Renal cortex interstitium (tissue), 11 donors: Measurements from ENCODE around the gene LETM1. TPM values are rescaled to one million over a fixed set of nuclear protein-coding genes. Genes with fewer than 3 reads are reported as not detected.

Source experiments
- DNase-seq, 11 donors: peaks; one replicate each; pipeline ENCODE4 v3.0.0-alpha.2; 2013; ENCODE audit warnings: low read depth in 9 of 11, low spot score in 4 of 11; ENCODE audit errors: extremely low read depth in 1 of 11
- polyA plus RNA-seq, 3 donors: library from polyadenylated mRNA; unstranded; fragments of 120-200 nt; gene quantifications; one replicate each; pipeline ENCODE4 v1.2.1, GENCODE V29; 2013; ENCODE audit not compliant: insufficient read length in 3 of 3

Gene LETM1
- polyA plus RNA-seq, 3 donors: 21.5 to 28.7 (median 25.7) TPM

- no peak for DNase-seq
These were observed 63.7 kb downstream of the LETM1 start for GRCh38 chr4:1792158-1792831.

GRCh38 chr4:1790005-1790404 lies 66.0 kb downstream of the LETM1 start:
- no peak for DNase-seq

GRCh38 chr4:1789552-1789951 lies 66.4 kb downstream of the LETM1 start:
- DNase-seq: no peak

- DNase-seq: no peak
These were observed 67.5 kb downstream of the LETM1 start for GRCh38 chr4:1788254-1788973.

- no peak for DNase-seq
These were observed 68.4 kb downstream of the LETM1 start for GRCh38 chr4:1787411-1788077.

GRCh38 chr4:1786544-1787362 lies 69.2 kb downstream of the LETM1 start:
- DNase-seq: no peak

- DNase-seq: no peak
These were observed 70.4 kb downstream of the LETM1 start for GRCh38 chr4:1785592-1785991.

- DNase-seq: no peak
These were observed 71.0 kb downstream of the LETM1 start for GRCh38 chr4:1784789-1785591.

GRCh38 chr4:1784395-1784788 lies 71.6 kb downstream of the LETM1 start:
- no peak for DNase-seq

GRCh38 chr4:1783970-1784369 lies 72.0 kb downstream of the LETM1 start:
- no peak for DNase-seq

- DNase-seq: no peak
These were observed 72.9 kb downstream of the LETM1 start for GRCh38 chr4:1783015-1783414.

GRCh38 chr4:1780435-1780834 lies 75.5 kb downstream of the LETM1 start:
- DNase-seq: no peak

- DNase-seq: no peak
These were observed 76.2 kb downstream of the LETM1 start for GRCh38 chr4:1779588-1780382.

GRCh38 chr4:1778642-1779392 lies 77.1 kb downstream of the LETM1 start:
- DNase-seq: no peak

GRCh38 chr4:1777822-1778641 lies 77.9 kb downstream of the LETM1 start:
- no peak for DNase-seq

- no peak for DNase-seq
These were observed 79.3 kb downstream of the LETM1 start for GRCh38 chr4:1776521-1777161.
